AG04449 (cell line): ENCODE measurements around the gene ROPN1B.

ENCODE experiments used
- CTCF ChIA-PET: fragments of 350-600 bp; formaldehyde crosslinking; extraction: SDS; loops from one replicate; lab custom pipeline; 2021; ENCODE audit warnings: antibody characterized with exemption; lab: Yijun Ruan, JAX
- POLR2A ChIA-PET: fragments of 400-600, 350-600 bp; formaldehyde crosslinking; extraction: SDS; loops from one replicate; lab custom pipeline; 2020; ENCODE audit warnings: antibody characterized with exemption, inconsistent platforms; lab: Yijun Ruan, JAX
- DNase-seq: peaks from one replicate; pipeline ENCODE4 v3.0.0-alpha.2; 2010; ENCODE audit warnings: low read depth, low spot score
- H3K4me3 ChIP-seq: 2 replicates; pipeline ENCODE4 v1.5.1; 2011; ENCODE audit warnings: low read depth, mild to moderate bottlenecking, control low read depth, low read length
- TF ChIP-seq, protein P1 (sequence below): IDR thresholded peaks from one replicate; pipeline ENCODE4 v1.5.1; 2011; ENCODE audit warnings: mild to moderate bottlenecking, moderate library complexity, low read length, control low read depth, inconsistent platforms; ENCODE audit not compliant: insufficient read depth; ENCODE audit errors: missing control alignments

ROPN1B gene

GRCh38 chr3:126018995-126019394 is 50.0 kb downstream of the ROPN1B start:
- ChIA-PET POLR2A (no interaction called here), CTCF (interaction anchor here (0.9 to 1.3 kb wide), 2 partner anchors 14 to 21 kb away, joined by 3 to 4 read pairs; no protein-coding TSS in a partner anchor)
- TF ChIP-seq, protein P1, sequence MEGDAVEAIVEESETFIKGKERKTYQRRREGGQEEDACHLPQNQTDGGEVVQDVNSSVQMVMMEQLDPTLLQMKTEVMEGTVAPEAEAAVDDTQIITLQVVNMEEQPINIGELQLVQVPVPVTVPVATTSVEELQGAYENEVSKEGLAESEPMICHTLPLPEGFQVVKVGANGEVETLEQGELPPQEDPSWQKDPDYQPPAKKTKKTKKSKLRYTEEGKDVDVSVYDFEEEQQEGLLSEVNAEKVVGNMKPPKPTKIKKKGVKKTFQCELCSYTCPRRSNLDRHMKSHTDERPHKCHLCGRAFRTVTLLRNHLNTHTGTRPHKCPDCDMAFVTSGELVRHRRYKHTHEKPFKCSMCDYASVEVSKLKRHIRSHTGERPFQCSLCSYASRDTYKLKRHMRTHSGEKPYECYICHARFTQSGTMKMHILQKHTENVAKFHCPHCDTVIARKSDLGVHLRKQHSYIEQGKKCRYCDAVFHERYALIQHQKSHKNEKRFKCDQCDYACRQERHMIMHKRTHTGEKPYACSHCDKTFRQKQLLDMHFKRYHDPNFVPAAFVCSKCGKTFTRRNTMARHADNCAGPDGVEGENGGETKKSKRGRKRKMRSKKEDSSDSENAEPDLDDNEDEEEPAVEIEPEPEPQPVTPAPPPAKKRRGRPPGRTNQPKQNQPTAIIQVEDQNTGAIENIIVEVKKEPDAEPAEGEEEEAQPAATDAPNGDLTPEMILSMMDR, result no peak
- DNase-seq, result no peak
- no peak overlapping the region for H3K4me3 ChIP-seq

- DNase-seq, result no peak
- TF ChIP-seq, protein P1, result no peak
- CTCF ChIA-PET, result interaction anchor here (0.9 to 1.3 kb wide), 2 partner anchors 13 to 21 kb away, joined by 3 to 4 read pairs; no protein-coding TSS in a partner anchor
- H3K4me3 ChIP-seq, result no peak overlapping the region
- POLR2A ChIA-PET, result no interaction called here
These were observed 50.7 kb downstream of the ROPN1B start for GRCh38 chr3:126019683-126020082.

GRCh38 chr3:126021224-126021623 is 52.2 kb downstream of the ROPN1B start:
- no peak overlapping the region for H3K4me3 ChIP-seq
- ChIA-PET POLR2A (no interaction called here), CTCF (no interaction called here)
- TF ChIP-seq, protein P1, result no peak
- DNase-seq, result no peak

DNA sequence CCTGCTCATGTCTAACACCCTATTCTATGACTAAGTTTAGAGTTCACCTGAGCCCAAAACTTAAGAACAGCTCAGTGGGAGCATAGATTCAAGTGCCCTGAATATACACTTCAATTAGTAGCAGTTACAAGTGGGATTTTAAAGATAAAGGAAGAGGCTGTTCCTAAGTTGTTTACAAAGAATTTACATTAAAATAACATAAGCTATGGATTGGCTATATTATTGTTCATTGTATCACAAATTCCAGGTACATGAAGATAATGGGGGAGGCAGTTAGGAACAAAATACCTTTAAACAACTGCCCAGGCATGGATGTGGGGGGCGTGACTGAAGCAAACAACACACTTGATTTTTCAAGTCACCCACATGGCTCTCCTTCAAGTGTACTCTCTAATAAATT is 52.7 kb downstream of the ROPN1B start:
- H3K4me3 ChIP-seq, result no peak overlapping the region
- DNase-seq, result no peak
- TF ChIP-seq, protein P1, result no peak
- ChIA-PET POLR2A (no interaction called here), CTCF (no interaction called here)

DNA sequence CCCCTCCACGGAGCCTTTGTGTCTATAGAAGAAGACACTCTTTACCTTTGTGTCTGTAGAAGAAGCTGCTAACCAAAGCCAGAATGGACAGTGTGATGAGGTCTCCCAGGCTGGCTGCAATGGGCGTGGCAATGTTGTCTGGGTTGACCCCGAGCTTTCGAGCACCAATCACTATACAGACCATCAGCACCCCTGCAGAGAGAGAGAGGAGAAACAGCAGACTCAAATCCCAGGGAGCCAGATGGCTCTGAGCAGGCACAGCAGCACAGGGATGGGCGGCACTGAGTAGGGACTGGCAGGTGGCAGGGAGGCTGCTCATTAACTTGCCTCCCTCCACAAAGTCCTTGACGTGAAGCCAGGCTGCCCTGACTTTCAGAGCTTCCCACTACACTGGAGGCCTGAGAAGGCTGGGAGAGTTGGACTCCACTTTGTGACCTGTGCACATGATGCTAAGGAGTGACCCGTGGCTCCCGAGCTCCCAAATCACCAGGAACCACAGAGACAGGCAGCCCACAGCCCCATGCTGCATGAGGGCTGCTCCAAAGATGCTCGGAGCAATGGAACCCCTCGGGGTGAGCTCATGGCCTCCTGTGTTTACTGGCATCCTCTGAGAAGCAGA is 53.9 kb downstream of the ROPN1B start:
- TF ChIP-seq, protein P1, result no peak
- CTCF ChIA-PET, result interaction anchor here (1.3 kb wide), 1 partner anchor 50 kb away, joined by 3 read pairs; no protein-coding TSS in a partner anchor
- DNase-seq, result no peak
- POLR2A ChIA-PET, result no interaction called here
- no peak overlapping the region for H3K4me3 ChIP-seq

- H3K4me3 ChIP-seq, result no peak overlapping the region
- ChIA-PET POLR2A (no interaction called here), CTCF (interaction anchor here (1.3 kb wide), 1 partner anchor 51 kb away, joined by 3 read pairs; no protein-coding TSS in a partner anchor)
- DNase-seq, result no peak
- TF ChIP-seq, protein P1, result no peak
These were observed 54.4 kb downstream of the ROPN1B start for GRCh38 chr3:126023390-126023789.
